ENCODE results near the gene MEGF9. TPM values are rescaled to one million over a fixed set of nuclear protein-coding genes. Genes with fewer than 3 reads are reported as not detected.

MEGF9 gene
- total RNA-seq, 3 donors from 2014 or later (not counting 1 experiment from before 2014, with no cell fraction given): 17.5 to 25.9 (median 22.3) TPM

DNA sequence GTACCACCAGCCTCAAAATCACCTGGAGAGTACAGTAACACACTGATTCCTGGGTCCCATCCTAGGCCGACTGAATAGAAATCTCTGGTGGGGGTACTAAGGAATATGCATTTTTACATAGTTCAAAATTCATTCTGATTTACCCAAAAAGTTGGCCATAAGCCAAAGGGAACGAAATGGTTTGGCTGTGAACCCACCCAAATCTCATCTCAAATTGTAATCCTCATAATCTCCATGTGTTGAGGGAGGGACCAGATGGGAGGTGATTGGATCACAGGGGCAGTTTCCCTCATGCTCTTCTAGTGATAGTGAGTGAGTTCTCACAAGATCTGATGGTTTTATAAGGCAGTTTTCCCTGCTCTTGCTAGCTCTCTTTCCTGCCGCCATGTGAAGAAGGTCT lies 31.1 kb downstream of the MEGF9 start:
- H3K27me3 Mint-ChIP-seq (ENCODE audit: low read depth in 2 of 2): no peaks in the 10 kb centered on the region
- H3K27ac ChIP-seq (ENCODE audit: low read length): no peak overlapping the region
- H3K4me3 Mint-ChIP-seq: no peak overlapping the region

GRCh38 chr9:120681121-120681520 lies 33.1 kb downstream of the MEGF9 start:
- no peak for DNase-seq
- Mint-ChIP-seq H3K36me3 (no peaks in the 10 kb centered on the region), H3K4me1 (peaks cover 22 to 38% of the 10 kb centered on the region in 2 donors), H3K9me3 (no peaks in the 10 kb centered on the region), H3K27me3 (ENCODE audit: low read depth in 2 of 2) (no peaks in the 10 kb centered on the region), H3K4me3 (no peak overlapping the region), H3K27ac (no peak overlapping the region)
- intact Hi-C loops (cut with micrococcal nuclease): no loop called here
- WGBS (ENCODE audit: insufficient coverage): 100% methylated on average over 5 of the region's 6 CpGs
- H3K4me1 ChIP-seq (ENCODE audit: control insufficient read depth, insufficient read depth, low read length): peaks cover 7% of the 10 kb centered on the region
- H3K27ac ChIP-seq (ENCODE audit: low read length): no peak overlapping the region
- ATAC-seq: no peak
- no peaks in the 10 kb centered on the region for H3K27me3 ChIP-seq (ENCODE audit: control insufficient read depth, insufficient read depth, low read length)
- H3K36me3 ChIP-seq (ENCODE audit: control insufficient read depth, insufficient read depth, low read length): no peaks in the 10 kb centered on the region
- H3K9me3 ChIP-seq (ENCODE audit: control insufficient read depth, insufficient read depth, low read length): no peaks in the 10 kb centered on the region
- no peak overlapping the region for H3K4me3 ChIP-seq (ENCODE audit: low read length)
- TF ChIP-seq, protein P1, sequence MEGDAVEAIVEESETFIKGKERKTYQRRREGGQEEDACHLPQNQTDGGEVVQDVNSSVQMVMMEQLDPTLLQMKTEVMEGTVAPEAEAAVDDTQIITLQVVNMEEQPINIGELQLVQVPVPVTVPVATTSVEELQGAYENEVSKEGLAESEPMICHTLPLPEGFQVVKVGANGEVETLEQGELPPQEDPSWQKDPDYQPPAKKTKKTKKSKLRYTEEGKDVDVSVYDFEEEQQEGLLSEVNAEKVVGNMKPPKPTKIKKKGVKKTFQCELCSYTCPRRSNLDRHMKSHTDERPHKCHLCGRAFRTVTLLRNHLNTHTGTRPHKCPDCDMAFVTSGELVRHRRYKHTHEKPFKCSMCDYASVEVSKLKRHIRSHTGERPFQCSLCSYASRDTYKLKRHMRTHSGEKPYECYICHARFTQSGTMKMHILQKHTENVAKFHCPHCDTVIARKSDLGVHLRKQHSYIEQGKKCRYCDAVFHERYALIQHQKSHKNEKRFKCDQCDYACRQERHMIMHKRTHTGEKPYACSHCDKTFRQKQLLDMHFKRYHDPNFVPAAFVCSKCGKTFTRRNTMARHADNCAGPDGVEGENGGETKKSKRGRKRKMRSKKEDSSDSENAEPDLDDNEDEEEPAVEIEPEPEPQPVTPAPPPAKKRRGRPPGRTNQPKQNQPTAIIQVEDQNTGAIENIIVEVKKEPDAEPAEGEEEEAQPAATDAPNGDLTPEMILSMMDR (IDR thresholded peaks at IDR 0.05): no peak

More for the DNA sequence above, 31.1 kb downstream of the MEGF9 start:
- H3K9me3 Mint-ChIP-seq: no peaks in the 10 kb centered on the region
- H3K4me1 Mint-ChIP-seq: peaks cover 22 to 32% of the 10 kb centered on the region in 2 donors
- Histone ChIP-seq H3K4me3 (ENCODE audit: low read length) (no peak overlapping the region), H3K36me3 (ENCODE audit: control insufficient read depth, insufficient read depth, low read length) (no peaks in the 10 kb centered on the region), H3K27me3 (ENCODE audit: control insufficient read depth, insufficient read depth, low read length) (no peaks in the 10 kb centered on the region), H3K9me3 (ENCODE audit: control insufficient read depth, insufficient read depth, low read length) (no peaks in the 10 kb centered on the region), H3K4me1 (ENCODE audit: control insufficient read depth, insufficient read depth, low read length) (peaks cover 7% of the 10 kb centered on the region)
- 100% methylated on average over 1 of the region's 3 CpGs for WGBS (ENCODE audit: insufficient coverage)
- no peak overlapping the region for H3K27ac Mint-ChIP-seq
- no peak for DNase-seq
- ATAC-seq: no peak
- H3K36me3 Mint-ChIP-seq: no peaks in the 10 kb centered on the region
- TF ChIP-seq, protein P1 (IDR thresholded peaks at IDR 0.05): no peak
- intact Hi-C loops (cut with micrococcal nuclease): no loop called here

DNA sequence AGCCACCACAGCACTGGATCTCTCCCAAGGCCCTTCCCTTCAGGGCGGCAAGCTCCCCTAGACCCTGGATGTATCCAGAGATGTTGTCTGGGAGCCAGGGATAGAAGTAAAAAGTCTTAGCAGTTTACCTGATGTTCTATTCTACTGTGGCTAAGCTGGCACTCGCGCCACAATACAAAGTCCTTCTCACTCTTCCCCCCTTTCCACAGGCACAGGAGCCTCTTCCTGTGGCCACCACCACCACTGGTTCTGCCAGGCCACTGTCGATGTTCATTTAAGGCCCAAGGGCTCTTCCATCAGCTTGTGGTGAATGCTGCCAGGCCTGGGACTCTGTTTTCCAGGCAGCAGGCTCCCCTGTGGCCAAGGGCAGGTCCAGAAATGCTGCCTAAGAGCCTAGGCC lies 33.7 kb downstream of the MEGF9 start:
- TF ChIP-seq, protein P1 (IDR thresholded peaks at IDR 0.05): no peak
- no peak overlapping the region for H3K27ac ChIP-seq (ENCODE audit: low read length)
- Mint-ChIP-seq H3K27ac (peak overlapping the region in 1 of 2 donors; percentile 27), H3K36me3 (no peaks in the 10 kb centered on the region), H3K27me3 (ENCODE audit: low read depth in 2 of 2) (no peaks in the 10 kb centered on the region), H3K9me3 (no peaks in the 10 kb centered on the region), H3K4me1 (peaks cover 22 to 38% of the 10 kb centered on the region in 2 donors), H3K4me3 (no peak overlapping the region)
- no peak overlapping the region for H3K4me3 ChIP-seq (ENCODE audit: low read length)
- intact Hi-C loops (cut with micrococcal nuclease): no loop called here
- H3K36me3 ChIP-seq (ENCODE audit: control insufficient read depth, insufficient read depth, low read length): no peaks in the 10 kb centered on the region
- ATAC-seq: no peak
- H3K9me3 ChIP-seq (ENCODE audit: control insufficient read depth, insufficient read depth, low read length): no peaks in the 10 kb centered on the region
- DNase-seq: no peak
- 81% methylated on average over 4 of the region's 4 CpGs for WGBS (ENCODE audit: insufficient coverage)
- H3K4me1 ChIP-seq (ENCODE audit: control insufficient read depth, insufficient read depth, low read length): peaks cover 7% of the 10 kb centered on the region
- no peaks in the 10 kb centered on the region for H3K27me3 ChIP-seq (ENCODE audit: control insufficient read depth, insufficient read depth, low read length)

DNA sequence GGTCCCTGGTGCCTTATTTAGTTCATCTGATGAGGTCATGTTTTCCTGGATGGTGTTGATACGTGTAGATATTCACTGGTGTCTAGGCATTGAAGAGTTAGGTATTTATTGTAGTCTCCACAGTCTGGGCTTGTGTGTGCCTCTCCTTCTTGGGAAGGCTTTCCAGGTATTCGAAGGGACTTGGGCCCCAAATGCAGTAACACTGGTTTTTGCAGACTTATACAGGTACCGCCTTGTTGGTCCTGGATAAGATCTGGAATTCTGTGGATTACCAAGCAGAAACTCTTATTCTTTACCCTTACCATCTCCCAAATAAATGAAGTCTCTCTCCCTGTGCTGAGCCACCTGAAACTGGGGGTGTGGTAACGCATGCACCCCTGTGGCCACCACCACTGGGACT lies 34.1 kb downstream of the MEGF9 start:
- Histone ChIP-seq H3K4me1 (ENCODE audit: control insufficient read depth, insufficient read depth, low read length) (peaks cover 7% of the 10 kb centered on the region), H3K27ac (ENCODE audit: low read length) (no peak overlapping the region), H3K27me3 (ENCODE audit: control insufficient read depth, insufficient read depth, low read length) (no peaks in the 10 kb centered on the region), H3K36me3 (ENCODE audit: control insufficient read depth, insufficient read depth, low read length) (no peaks in the 10 kb centered on the region), H3K9me3 (ENCODE audit: control insufficient read depth, insufficient read depth, low read length) (no peaks in the 10 kb centered on the region), H3K4me3 (ENCODE audit: low read length) (no peak overlapping the region)
- H3K27me3 Mint-ChIP-seq (ENCODE audit: low read depth in 2 of 2): no peaks in the 10 kb centered on the region
- ATAC-seq (no peak), DNase-seq (no peak)
- H3K36me3 Mint-ChIP-seq: no peaks in the 10 kb centered on the region
- peak overlapping the region in 1 of 2 donors; percentile 27 for H3K27ac Mint-ChIP-seq
- intact Hi-C loops (cut with micrococcal nuclease): no loop called here
- 95% methylated on average over 4 of the region's 4 CpGs for WGBS (ENCODE audit: insufficient coverage)
- no peaks in the 10 kb centered on the region for H3K9me3 Mint-ChIP-seq
- peaks cover 22 to 38% of the 10 kb centered on the region in 2 donors for H3K4me1 Mint-ChIP-seq
- no peak overlapping the region for H3K4me3 Mint-ChIP-seq
- TF ChIP-seq, protein P1 (IDR thresholded peaks at IDR 0.05): no peak

Data from natural killer cell (primary cell).